Inflammatory macrophage treated with lipopolysaccharide for 4 hours (primary cell): ENCODE data around the gene CECR2.
A peak's percentile ranks its signal among the peaks of the same experiment; 100 is the strongest.
"Not testable (repeated sequence)": the region's sequence is repeated elsewhere in the genome, so short reads cannot be mapped to it uniquely, and the experiment has no call there.

Source experiments
- DNase-seq: peaks from one replicate; pipeline ENCODE4 v3.0.0-alpha.2; 2020

CECR2 gene

GRCh38 chr22:17471886-17472535, 102.8 kb downstream of the CECR2 start:
- DNase-seq: peak; percentile 62

- DNase-seq: no peak
Measured at GRCh38 chr22:17472932-17473331, 103.7 kb downstream of the CECR2 start.

DNA sequence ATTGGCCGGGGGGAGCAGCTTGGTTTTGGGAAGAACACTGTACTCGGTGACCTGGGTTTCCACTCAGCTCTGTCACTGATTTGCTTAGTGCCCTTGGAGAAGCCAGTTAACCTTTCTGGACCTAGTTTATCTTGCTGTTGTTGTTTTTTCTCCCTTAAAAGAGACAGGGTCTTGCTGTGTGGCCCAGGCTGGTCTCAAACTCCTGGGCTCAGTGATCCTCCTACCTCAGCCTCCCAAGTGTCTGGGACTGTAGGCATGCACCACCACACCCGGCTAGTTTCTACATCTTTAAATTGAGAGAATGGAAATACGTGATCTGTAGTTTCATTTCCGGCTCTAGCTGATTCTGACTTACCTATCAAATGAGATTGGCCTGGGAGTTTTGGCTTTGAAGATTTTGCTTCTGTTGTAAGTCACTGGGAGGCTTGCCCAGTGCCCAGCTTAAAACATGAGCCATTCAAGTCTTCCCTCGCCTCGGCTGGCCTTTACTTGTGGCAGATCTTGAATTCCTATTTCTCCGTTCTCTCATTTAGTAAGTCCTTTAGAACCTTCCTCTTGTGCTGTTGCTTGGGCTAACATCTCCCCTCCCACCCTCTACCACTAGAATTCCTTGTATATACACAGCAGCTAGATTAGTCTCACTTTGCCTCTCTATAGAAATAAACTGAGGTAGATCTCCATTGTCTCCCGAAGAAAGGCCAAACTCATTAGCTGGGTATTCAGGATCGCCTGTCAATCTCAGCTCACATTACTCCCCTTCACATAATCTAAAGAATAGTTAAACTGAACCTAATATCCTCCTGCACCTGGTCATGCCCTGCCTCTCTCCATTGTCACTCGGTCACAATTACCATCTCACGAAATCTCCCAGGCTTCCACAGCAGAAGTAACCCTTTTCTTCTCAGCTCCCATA, 106.3 kb downstream of the CECR2 start:
- DNase-seq: no peak

GRCh38 chr22:17476838-17477237, 107.6 kb downstream of the CECR2 start:
- peak; percentile 35 for DNase-seq

GRCh38 chr22:17477391-17477833, 108.2 kb downstream of the CECR2 start:
- DNase-seq: peak; percentile 76

- no peak for DNase-seq
Measured at GRCh38 chr22:17479135-17479534, 109.9 kb downstream of the CECR2 start.

DNA sequence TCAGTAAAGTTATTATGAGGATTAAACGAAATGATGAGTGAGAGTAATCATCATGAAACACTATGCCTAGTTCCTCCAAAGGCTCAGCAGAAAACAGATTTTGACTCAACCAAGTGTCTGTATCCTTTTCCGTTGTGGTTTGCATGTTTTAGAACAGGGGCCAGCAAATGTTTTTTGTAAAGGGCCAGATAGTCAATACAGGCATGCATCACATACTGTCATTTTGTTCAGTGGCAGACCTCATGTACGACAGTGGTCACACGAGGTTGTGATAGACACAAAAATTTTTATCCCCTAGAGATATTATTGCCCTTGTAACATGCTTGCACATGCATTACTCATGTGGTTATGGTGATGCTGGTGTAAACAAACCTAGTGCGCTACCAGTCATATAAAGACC, 112.2 kb downstream of the CECR2 start:
- DNase-seq: no peak

DNA sequence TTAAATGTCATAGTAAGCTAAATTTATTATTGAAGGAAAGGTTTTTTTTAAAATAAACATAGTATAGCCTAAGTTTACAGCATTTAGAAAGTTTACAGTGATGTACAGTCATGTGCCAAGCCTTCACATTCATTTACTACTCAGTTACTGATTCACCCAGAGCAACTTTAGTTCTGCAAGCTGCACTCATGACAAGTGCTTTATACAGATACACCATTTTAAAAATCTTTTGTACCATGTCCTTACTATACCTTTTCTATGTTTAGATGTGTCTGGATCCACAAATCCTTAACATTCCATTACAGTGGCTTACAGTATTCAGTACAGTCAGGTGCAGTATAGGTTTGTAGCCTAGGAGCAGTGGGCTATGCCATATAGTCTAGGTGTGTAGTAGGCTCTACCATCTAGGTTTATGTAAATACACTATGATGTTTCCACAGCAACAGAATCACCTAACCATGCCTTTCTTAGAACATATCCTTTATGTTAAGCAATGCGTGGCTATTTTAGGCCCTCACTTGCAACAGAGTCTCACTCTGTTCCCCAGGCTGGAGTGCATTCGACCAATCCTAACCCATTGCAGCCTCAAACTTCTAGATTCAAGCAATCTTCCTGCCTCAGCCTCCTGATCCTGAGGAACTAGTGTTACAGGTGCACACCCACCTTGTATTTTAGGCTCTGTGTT, 114.6 kb downstream of the CECR2 start:
- DNase-seq: peak; percentile 41

DNA sequence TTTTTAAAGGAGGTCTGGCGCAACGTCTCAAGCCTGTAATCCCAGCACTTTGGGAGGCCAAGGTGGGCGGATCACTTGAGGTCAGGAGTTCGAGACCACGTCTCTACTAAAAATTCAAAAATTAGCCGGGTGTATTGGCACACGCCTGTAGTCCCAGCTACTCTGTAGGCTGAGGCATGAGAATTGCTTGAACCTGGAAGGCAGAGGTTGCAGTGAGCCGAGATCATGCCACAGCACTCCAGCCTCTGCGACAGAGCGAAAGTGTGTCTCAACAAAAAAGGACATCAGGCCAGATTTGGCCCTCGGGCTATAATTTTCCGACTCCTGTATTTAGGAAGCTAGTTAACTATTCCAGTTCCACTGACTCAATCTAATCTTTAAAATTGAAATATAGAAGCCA, 115.3 kb downstream of the CECR2 start:
- DNase-seq: no peak

DNA sequence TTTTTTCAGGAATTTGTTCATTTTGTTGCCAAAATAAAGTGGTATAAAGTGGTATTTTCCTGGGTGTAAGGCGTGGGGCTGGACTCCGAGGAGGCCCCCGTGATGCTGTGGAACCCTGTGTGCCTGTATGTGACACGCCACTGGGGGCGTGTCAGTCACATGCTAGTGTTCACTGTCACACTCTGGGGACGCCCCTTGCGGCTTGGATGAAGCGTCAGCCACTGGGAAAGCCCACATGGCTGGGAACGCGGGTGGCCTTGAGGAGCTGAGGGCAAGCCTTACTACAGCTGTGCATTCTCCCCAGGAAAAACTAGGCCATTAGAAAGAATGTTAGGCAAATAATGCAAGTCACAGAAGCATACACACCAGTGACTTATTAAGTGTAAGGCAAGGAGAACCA, 117.1 kb downstream of the CECR2 start:
- DNase-seq: no peak

- no peak for DNase-seq
Measured at GRCh38 chr22:17486719-17487118, 117.5 kb downstream of the CECR2 start.

GRCh38 chr22:17489101-17489500, 119.8 kb downstream of the CECR2 start:
- DNase-seq: no peak

GRCh38 chr22:17491090-17491640, 121.9 kb downstream of the CECR2 start:
- DNase-seq: peak; percentile 50

DNA sequence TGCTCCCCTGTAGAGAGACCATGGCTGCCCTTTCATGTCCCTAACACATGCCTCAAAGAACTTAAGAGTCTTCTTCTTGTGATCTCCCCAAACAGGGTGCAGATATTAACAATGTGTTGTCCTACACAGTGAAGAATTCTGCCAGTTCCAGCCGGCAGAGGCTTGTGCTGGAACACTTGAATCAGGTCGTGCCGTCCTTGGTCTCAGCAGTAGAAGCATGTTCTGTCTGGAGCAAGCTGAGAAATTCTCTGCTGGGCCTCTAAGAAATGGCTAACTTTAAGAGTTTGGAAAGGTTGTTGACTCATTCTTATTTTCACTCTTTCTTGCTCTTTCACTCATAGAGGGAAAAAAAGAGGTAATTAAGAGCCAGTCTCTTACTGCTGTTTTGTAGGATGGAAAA, 123.0 kb downstream of the CECR2 start:
- peak; percentile 29 for DNase-seq

GRCh38 chr22:17493419-17493981, 124.2 kb downstream of the CECR2 start:
- DNase-seq: no peak

GRCh38 chr22:17496841-17497240, 127.6 kb downstream of the CECR2 start:
- peak; percentile 86 for DNase-seq

- peak; percentile 75 for DNase-seq
Measured at GRCh38 chr22:17501679-17502285, 132.5 kb downstream of the CECR2 start.

DNA sequence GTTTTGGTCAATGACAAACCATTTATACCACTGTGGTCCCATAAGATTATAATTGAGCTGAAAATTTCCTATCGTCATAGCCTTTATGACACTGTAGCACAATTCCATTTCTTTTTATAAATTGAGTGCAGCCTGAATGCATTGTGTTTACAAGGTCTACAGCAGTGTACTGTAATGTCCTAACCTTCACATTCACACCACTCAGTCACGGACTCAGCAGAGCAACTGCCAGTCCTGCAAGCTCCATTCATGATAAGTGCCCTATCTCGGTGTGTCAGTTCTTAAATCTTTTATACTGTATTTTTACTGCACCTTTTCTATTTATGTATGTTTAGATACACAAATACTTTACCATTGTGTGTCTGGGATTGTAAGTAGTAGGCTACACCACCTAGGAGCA, 138.8 kb downstream of the CECR2 start:
- DNase-seq: no peak

GRCh38 chr22:17512960-17513359, 143.7 kb downstream of the CECR2 start:
- no peak for DNase-seq

DNA sequence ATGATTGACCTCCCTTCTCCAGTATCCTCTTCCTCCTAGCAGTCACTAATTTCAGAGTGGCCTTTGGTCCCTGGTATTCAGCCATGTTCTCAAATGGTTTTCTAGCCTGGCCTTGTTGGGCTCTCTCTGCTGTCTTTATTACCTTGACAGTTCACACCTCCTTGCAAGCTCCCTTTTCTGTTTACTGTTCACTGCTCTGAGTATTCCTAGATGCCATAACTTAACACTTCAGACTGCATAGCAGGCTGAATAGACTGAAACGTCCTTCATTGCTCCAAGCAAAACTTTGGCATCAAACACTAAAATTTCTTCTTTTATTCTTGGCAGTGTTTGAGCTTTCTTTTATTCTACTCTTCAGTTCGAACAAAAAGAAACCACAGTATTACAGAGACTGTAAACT, 144.4 kb downstream of the CECR2 start:
- no peak for DNase-seq

DNA sequence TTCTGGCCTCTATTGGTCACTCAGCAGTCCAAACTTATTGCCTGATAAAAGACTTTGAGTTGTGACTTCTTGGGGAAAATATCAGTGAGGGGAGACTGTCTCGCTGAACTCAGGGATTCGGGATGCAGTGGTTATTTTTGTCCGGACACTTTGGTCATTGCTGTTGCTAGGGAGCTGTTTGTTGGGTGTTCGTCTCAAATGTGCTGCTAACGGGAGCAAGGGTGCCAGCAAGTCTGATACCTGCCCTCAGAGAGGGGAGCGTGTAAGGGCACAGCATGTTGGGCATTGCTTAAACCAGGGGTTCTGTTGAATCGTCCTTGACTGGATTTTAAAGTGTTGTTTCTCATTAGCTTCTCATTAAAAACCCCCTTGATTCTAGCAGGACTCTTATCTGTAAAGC, 144.8 kb downstream of the CECR2 start:
- no peak for DNase-seq

GRCh38 chr22:17518406-17518805, 149.1 kb downstream of the CECR2 start:
- DNase-seq: no peak

- DNase-seq: not testable (repeated sequence)
Measured at GRCh38 chr22:17521971-17522370, 152.7 kb downstream of the CECR2 start.
